ENCODE measurements around the gene NUP62.

The NUP62 gene

DNA sequence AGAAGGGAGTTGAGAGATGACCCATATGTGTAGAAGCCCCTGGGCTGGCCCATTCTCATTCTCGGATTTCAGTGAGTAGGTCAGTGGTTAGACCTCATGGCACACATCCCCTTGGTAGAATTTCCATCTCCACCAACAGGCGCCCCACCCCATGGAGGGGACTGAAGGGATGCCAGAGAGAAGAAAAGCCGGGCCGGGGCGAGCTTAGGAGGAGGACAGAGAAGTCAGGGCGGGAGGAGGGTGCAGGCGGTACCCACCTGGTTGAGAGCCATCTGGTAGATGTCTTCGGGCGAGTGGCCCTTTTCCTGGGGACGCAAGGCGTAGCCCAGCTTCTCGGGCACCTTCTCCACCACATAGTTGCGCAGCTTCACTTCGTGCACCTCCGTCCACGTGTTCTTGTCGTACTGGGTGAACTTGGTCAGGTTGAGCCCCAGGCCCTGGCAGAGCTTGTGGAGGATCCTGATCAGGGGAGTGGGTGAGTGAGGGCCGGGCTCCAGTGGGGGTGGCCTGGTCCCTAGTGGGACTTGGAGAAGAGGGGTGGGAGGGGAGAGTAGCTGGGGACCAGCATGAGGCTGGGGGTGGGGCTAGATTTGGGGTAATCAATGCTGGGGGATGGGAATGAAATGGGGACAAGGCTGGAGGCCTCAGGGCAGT is 35.2 kb downstream of the NUP62 start:
- Mint-ChIP-seq H3K4me1 (ENCODE audit: low read depth in 2 of 2) (peaks cover 24 to 60% of the 10 kb centered on the region in 2 donors), H3K9me3 (no peaks in the 10 kb centered on the region), H3K4me3 (peak overlapping the region in 1 of 2 donors; percentile 86), H3K27me3 (no peaks in the 10 kb centered on the region), H3K27ac (peak overlapping the region; percentile 98 to 99), H3K36me3 (ENCODE audit: insufficient read depth) (no peaks in the 10 kb centered on the region)
- DNase-seq: no peak
- ATAC-seq (replicated peaks): no peak

DNA sequence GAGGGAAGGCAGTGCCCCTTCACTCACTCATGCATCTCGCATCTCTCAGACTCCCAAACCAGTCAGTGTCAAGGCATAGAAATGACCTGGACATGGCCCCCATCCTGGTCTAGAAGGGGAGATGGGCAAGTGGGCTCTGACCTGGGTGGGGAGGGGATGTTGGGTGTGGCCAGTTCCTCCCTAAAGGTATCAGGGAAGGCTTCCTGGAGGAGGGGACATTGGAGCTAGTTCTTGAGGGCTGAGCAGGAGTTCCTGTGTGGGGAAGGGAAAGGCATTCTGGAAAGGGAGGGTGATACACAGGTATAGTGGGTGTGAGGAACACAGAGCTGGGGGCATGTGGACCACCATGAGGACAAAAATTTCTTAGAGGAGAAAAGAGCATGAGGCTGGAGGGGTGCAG is 36.6 kb downstream of the NUP62 start:
- ATAC-seq (replicated peaks) (no peak), DNase-seq (no peak)
- Mint-ChIP-seq H3K9me3 (no peaks in the 10 kb centered on the region), H3K36me3 (ENCODE audit: insufficient read depth) (no peaks in the 10 kb centered on the region), H3K27me3 (no peaks in the 10 kb centered on the region), H3K4me3 (peak overlapping the region in 1 of 2 donors; percentile 86), H3K4me1 (ENCODE audit: low read depth in 2 of 2) (peaks cover 21 to 61% of the 10 kb centered on the region in 2 donors), H3K27ac (peak overlapping the region in 1 of 2 donors; percentile 99)

DNA sequence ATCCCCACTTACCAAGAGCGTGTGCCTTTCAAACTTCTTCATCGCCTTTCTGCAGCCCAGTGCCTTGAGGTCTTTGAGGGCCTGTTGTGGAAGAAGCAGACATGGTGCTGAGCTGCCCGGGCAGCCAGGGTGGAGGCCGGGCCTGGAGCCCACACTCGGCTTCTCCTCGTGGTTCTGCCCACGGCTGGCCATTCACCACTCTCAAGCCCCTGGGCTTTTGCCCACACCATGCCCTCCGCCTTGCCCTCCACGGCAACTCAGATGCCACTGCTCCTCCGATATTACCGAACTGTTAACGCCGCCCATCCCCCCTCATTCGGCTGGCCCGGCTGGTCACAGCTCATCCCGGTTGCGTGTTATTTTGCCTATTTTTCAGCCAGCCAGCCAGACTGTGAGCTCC is 37.9 kb downstream of the NUP62 start:
- Mint-ChIP-seq H3K4me3 (peak overlapping the region; percentile 6 to 86), H3K36me3 (ENCODE audit: insufficient read depth) (no peaks in the 10 kb centered on the region), H3K27ac (peak overlapping the region in 1 of 2 donors; percentile 99), H3K9me3 (no peaks in the 10 kb centered on the region), H3K4me1 (ENCODE audit: low read depth in 2 of 2) (peaks cover 8 to 51% of the 10 kb centered on the region in 2 donors), H3K27me3 (no peaks in the 10 kb centered on the region)
- no peak for DNase-seq
- ATAC-seq (replicated peaks): peak; percentile 2

DNA sequence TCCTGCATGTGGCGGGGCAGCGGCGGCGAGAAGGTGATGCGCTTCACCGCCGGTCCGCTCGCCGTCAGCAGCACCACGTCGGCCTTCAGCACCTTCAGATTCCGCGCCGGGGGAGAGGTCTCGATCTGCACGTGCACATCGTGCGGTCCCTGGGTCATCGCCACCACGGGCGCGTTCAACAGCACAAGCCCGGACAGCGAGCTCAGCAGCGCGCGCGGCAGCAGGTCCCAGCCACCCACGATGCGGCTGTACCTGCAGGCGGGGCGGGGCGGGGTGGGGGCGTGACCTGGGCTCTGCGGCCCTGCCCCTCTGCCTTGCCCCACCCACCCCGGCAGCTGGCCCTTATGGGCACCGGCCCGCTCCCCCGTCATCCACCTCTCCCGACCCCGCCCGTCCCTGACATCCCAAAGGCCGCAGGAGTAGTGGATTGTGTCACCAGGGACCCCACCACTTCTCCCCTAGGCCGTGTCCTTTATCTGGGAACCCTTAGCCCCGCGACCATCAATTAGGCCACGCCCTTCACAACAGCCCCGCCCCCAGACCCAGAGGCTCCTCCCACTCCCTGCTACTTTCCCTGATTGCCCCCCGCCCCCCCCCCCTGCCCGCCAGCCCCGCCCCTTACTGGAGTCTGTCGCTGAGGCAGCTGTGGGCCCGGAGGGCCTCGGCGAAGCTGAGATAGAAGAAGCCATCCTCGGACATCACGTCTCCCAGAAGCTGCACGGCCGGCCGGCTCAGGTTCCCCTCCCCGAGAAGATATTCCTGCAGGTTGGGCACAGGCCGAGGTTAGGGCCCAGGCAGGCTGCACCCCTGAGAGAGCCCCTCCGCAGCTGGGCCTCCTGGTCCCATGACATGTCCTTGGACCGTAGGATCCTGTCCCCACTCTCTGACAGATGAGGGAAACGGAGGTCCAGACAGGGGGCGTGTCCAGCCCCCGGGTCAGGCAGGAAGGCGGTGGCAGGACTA is 38.7 kb downstream of the NUP62 start:
- Mint-ChIP-seq H3K27ac (peak overlapping the region in 1 of 2 donors; percentile 99), H3K36me3 (ENCODE audit: insufficient read depth) (no peaks in the 10 kb centered on the region), H3K4me3 (peak overlapping the region; percentile 74 to 86), H3K9me3 (no peaks in the 10 kb centered on the region), H3K4me1 (ENCODE audit: low read depth in 2 of 2) (peaks cover 4 to 46% of the 10 kb centered on the region in 2 donors), H3K27me3 (no peaks in the 10 kb centered on the region)
- DNase-seq: peak; percentile 52 to 70 (median 69)
- ATAC-seq (replicated peaks): peak; percentile 56

DNA sequence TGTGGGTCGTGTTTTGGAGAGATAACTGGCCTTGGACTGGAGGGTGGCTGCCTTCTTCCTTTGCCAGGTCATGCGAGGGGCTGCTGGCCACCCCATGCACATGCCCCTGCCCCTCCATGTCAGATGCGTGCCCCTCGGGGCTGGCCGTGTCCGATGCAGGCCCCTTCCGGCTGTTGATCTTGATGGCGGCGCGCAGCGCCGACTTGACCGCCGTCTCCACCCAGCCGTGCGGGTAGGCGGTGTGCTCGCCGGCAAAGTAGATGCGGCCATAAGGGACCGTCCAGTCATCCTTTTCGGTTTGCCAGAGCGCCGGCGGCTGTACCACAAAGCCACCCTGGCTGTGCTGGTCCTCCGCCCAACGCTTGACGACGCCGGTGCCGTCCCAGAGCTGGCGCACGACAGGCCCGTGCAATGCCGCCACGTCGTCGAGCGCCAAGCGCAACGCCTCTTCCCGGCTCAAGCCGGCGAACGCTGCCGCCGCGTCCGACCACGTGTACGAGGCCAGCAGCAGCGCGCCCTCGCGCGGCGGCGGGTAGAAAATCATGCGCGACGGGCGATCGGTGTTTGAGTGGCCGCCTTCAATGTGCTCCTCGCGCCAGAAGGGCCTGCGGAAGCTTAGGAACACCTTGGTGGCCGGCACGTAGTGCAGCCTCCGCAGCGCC is 39.5 kb downstream of the NUP62 start:
- peaks cover 4 to 40% of the 10 kb centered on the region in 2 donors for H3K4me1 Mint-ChIP-seq (ENCODE audit: low read depth in 2 of 2)
- ATAC-seq (replicated peaks): peak; percentile 46

DNA sequence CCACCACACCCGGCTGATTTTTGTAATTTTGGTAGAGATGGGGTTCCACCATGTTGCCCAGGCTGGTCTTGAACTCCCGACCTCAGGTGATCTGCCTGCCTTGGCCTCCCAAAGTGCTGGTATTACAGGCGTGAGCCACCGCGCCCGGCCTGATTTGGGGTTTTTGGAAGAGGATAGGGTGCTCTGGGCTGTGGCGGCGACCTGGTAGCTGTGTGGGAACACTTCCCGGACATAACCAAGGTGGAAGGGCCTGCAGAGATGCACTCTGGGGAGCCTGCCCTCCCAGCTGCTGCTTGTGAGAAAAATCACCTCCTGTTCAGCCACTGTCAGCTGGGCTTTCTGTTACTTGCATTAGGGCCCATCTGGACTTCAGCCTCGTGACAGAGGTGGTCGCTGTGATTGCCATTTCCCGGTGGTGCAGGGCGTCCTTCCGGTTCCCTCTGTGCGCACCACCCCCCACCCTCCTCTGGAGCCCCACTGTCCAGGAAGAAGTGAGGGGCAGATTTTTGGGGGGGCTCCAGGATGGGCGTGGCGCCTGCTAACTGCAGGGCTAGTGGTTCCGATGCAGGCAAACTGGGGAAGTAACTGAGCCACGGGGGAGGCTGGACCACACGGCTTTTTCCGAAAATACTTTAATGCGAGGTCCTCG is 40.1 kb downstream of the NUP62 start:
- Mint-ChIP-seq H3K4me1 (ENCODE audit: low read depth in 2 of 2) (peaks cover 4 to 34% of the 10 kb centered on the region in 2 donors), H3K27me3 (no peaks in the 10 kb centered on the region), H3K4me3 (peak overlapping the region; percentile 27 to 86), H3K36me3 (ENCODE audit: insufficient read depth) (no peaks in the 10 kb centered on the region), H3K9me3 (no peaks in the 10 kb centered on the region), H3K27ac (peak overlapping the region in 1 of 2 donors; percentile 99)
- DNase-seq (no peak), ATAC-seq (replicated peaks) (no peak)

More for the DNA sequence above, 39.5 kb downstream of the NUP62 start:
- no peaks in the 10 kb centered on the region for H3K36me3 Mint-ChIP-seq (ENCODE audit: insufficient read depth)
- no peaks in the 10 kb centered on the region for H3K27me3 Mint-ChIP-seq
- H3K9me3 Mint-ChIP-seq: no peaks in the 10 kb centered on the region
- peak overlapping the region in 1 of 2 donors; percentile 99 for H3K27ac Mint-ChIP-seq
- DNase-seq: peak; percentile 60 to 73 (median 70)
- H3K4me3 Mint-ChIP-seq: peak overlapping the region; percentile 74 to 86

DNA sequence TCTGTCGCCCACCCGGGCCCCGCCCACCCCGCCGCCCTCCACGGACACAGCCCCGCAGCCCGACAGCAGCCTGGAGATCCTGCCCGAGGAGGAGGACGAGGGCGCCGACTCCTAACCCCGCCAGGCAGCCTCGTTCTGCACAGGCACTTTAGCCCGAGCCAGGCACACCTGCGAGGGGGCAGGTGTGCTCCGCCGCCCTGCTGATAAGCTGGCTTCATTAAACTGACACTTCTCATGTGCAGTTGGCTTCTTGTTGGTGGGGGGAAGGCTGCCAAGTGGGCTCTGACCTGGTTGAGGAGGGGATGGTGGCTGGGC is 40.8 kb downstream of the NUP62 start:
- Mint-ChIP-seq H3K4me1 (ENCODE audit: low read depth in 2 of 2) (peaks cover 4 to 30% of the 10 kb centered on the region in 2 donors), H3K9me3 (no peaks in the 10 kb centered on the region), H3K27me3 (no peaks in the 10 kb centered on the region), H3K27ac (peak overlapping the region in 1 of 2 donors; percentile 99), H3K4me3 (peak overlapping the region in 1 of 2 donors; percentile 86), H3K36me3 (ENCODE audit: insufficient read depth) (no peaks in the 10 kb centered on the region)
- DNase-seq (no peak), ATAC-seq (replicated peaks) (no peak)

DNA sequence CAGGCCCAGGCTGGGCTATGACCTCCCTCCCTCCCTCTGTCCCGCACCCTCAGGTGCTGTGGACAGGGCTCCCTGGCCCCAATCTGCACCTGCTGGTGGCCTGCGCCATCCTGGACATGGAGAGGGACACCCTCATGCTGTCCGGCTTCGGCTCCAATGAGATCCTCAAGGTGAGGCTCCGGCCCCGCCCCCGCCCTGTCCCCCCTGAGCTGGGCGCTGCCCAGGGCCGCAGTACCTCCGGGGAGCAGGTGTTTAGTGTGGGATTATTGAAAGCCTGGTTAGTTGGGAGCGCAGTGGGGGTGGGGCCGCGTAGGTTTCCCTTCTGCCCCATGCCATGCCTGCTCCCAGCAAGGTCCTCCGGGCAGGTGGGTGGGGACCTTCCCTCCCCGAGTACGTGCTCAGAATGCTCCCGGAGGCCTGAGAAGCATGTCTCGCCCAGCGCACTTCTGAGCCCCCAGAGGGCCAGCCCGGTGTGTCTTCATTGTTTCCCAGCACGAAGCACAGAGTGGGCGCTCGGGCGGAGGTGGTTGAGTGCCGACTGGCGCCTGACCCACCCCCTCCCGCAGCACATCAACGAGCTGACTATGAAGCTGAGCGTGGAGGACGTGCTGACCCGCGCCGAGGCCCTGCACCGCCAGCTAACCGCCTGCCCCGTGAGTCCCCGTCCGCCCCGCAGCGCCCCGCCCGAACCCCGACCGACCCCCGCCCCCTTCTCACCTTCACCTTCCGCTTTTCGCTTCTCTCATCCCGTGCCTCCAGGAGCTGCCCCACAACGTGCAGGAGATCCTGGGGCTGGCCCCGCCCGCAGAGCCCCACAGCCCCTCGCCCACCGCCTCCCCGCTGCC is 41.4 kb downstream of the NUP62 start:
- peak overlapping the region in 1 of 2 donors; percentile 99 for H3K27ac Mint-ChIP-seq
- no peaks in the 10 kb centered on the region for H3K9me3 Mint-ChIP-seq
- H3K36me3 Mint-ChIP-seq (ENCODE audit: insufficient read depth): no peaks in the 10 kb centered on the region
- DNase-seq (no peak), ATAC-seq (replicated peaks) (no peak)
- H3K4me3 Mint-ChIP-seq: peak overlapping the region in 1 of 2 donors; percentile 86
- peaks cover 4 to 27% of the 10 kb centered on the region in 2 donors for H3K4me1 Mint-ChIP-seq (ENCODE audit: low read depth in 2 of 2)
- H3K27me3 Mint-ChIP-seq: no peaks in the 10 kb centered on the region

DNA sequence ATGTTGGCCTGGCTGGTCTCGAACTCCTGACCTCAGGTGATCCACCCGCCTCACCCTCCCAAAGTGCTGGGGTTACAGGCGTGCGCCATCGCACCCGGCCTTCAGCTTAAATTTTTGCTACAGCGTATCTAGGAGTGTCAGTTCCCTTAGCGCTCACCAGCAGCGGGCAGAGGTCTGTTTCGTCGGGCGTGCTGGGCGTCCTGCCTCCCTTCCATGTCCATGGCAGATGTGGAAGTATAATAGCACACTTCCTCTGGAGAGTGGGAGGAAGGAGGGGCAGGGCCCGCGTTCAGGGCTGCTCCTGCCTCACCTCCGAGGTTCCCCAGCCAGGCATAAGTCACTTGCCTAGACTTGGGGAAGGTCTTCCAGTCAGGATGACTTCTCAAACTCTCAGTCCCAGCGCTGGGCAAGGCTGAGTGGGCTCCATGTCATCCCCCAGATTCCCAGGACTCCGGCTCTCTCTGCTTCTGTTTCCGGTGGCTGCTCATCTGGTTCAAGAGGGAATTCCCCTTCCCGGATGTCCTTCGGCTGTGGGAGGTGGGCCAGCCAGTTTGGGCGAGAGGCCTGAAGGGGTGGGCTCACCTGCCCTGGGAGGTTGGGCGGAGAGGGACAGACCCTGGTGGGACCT is 42.2 kb downstream of the NUP62 start:
- Mint-ChIP-seq H3K27me3 (no peaks in the 10 kb centered on the region), H3K36me3 (ENCODE audit: insufficient read depth) (no peaks in the 10 kb centered on the region), H3K4me1 (ENCODE audit: low read depth in 2 of 2) (peaks cover 0 to 20% of the 10 kb centered on the region in 2 donors), H3K9me3 (no peaks in the 10 kb centered on the region), H3K4me3 (peak overlapping the region in 1 of 2 donors; percentile 86), H3K27ac (peak overlapping the region in 1 of 2 donors; percentile 99)
- ATAC-seq (replicated peaks) (no peak), DNase-seq (no peak)

DNA sequence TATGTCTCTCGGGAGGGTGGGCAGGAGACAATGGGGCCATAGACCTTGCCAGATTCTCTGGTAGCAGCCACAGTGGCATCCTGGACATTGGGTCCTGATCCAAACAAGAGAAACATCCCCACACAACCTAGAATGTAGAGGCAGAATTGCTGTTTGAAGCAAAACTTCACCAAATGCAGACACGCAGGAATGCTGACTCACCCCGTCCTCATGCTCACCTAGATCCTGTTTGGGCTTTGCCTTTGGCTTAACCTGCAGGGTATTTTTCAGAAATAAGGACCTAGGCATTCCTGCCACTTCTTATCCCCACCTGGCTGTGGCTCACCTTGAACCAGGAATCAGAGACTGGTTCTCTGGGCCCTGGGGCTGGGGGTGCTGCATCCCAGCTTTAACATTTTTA is 44.5 kb downstream of the NUP62 start:
- Mint-ChIP-seq H3K4me3 (peak overlapping the region in 1 of 2 donors; percentile 42), H3K27me3 (no peaks in the 10 kb centered on the region), H3K9me3 (no peaks in the 10 kb centered on the region), H3K27ac (peak overlapping the region in 1 of 2 donors; percentile 99), H3K4me1 (ENCODE audit: low read depth in 2 of 2) (peaks cover 0 to 10% of the 10 kb centered on the region in 2 donors), H3K36me3 (ENCODE audit: insufficient read depth) (no peaks in the 10 kb centered on the region)
- ATAC-seq (replicated peaks) (no peak), DNase-seq (no peak)

DNA sequence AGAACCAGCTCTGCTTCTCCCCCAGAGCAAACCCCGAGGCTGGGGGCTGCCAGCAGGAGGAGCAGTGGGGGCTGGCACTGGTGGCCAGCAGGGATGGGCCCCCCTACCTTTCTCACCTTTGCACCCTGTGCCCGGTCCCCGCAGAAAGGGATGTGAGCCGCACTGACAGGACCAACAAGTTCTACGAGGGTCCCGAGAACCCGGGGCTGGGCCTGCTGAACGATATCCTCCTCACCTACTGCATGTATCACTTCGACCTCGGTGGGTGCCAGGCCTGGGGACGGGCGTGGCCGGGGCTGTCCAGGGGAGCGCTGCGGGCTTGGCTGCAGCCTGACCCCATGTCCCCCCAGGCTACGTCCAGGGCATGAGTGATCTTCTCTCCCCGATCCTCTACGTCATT is 45.2 kb downstream of the NUP62 start:
- Mint-ChIP-seq H3K9me3 (no peaks in the 10 kb centered on the region), H3K4me1 (ENCODE audit: low read depth in 2 of 2) (peaks cover 2 to 9% of the 10 kb centered on the region in 2 donors), H3K27ac (peak overlapping the region in 1 of 2 donors; percentile 99), H3K27me3 (no peaks in the 10 kb centered on the region), H3K4me3 (no peak overlapping the region), H3K36me3 (ENCODE audit: insufficient read depth) (no peaks in the 10 kb centered on the region)
- ATAC-seq (replicated peaks) (no peak), DNase-seq (no peak)

DNA sequence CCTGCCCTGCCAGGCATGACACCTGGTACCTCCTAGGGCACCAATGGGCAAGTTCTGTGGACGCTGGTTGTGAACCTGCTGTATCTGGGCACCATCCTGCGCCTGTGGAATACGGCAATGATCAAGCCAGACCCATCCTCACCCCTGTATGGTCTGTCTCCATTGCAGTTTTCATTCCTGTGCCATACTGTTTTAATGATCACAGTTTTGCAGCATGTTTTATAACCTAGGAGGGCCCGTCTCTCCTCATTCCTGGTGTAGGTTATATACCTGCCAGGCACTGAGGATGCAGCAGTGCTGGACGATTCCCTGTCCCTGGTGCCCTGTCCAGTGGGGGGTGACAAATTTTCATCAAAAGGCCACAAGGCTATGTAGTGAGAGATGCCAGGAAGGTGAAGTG is 46.2 kb downstream of the NUP62 start:
- H3K9me3 Mint-ChIP-seq: no peaks in the 10 kb centered on the region
- peak overlapping the region in 1 of 2 donors; percentile 43 for H3K4me3 Mint-ChIP-seq
- ATAC-seq (replicated peaks): no peak
- H3K27ac Mint-ChIP-seq: peak overlapping the region in 1 of 2 donors; percentile 99
- H3K36me3 Mint-ChIP-seq (ENCODE audit: insufficient read depth): no peaks in the 10 kb centered on the region
- peaks cover 11 to 13% of the 10 kb centered on the region in 2 donors for H3K4me1 Mint-ChIP-seq (ENCODE audit: low read depth in 2 of 2)
- DNase-seq: no peak
- no peaks in the 10 kb centered on the region for H3K27me3 Mint-ChIP-seq

All from effector memory CD8-positive, alpha-beta T cell (primary cell).